SK-N-SH (cell line): ENCODE measurements around the gene CHTF18. TPM values are rescaled to one million over a fixed set of nuclear protein-coding genes. Genes with fewer than 3 reads are reported as not detected.
"Not testable (repeated sequence)": the region's sequence is repeated elsewhere in the genome, so short reads cannot be mapped to it uniquely, and the experiment has no call there.

Experiments
- CTCF ChIA-PET: fragments of 300-600, 350-600 bp; formaldehyde crosslinking; extraction: SDS; loops from one replicate; lab custom pipeline; 2021; lab: Yijun Ruan, JAX
- POLR2A ChIA-PET: fragments of 350-600 bp; sonication (Branson Sonifier 250); formaldehyde crosslinking; extraction: SDS; loops from one replicate; lab custom pipeline; 2020; ENCODE audit warnings: antibody characterized with exemption, inconsistent platforms; lab: Yijun Ruan, JAX
- DNase-seq: peaks from one replicate; pipeline ENCODE4 v3.0.0; 2012
- H2AFZ ChIP-seq: fragments of 200-600 bp; sonication (generic); 2 replicates; pipeline ENCODE4 v1.8.1; 2016; ENCODE audit warnings: antibody characterized with exemption, mild to moderate bottlenecking, low read depth
- H3F3A ChIP-seq: fragments of 200-600 bp; sonication (generic); replicated peaks from 2 replicates; pipeline ENCODE3; 2016; ENCODE audit warnings: antibody characterized with exemption, mild to moderate bottlenecking; ENCODE audit not compliant: insufficient read depth
- H3K27ac ChIP-seq, 2 experiments: fragments of 200-500 bp in 1 of 2; fragments of 200-600 bp in 1 of 2; sonication (Bioruptor generic) in 1 of 2; sonication (generic), shearing (Covaris generic) in 1 of 2; 2 replicates each; pipeline versions ENCODE4 v1.5.1 to v1.6.1; 2014 to 2016; ENCODE audit warnings: low read depth in 2 of 2, inconsistent platforms in 1 of 2, low read length in 1 of 2, mild to moderate bottlenecking in 1 of 2, mixed read lengths in 1 of 2
- H3K27me3 ChIP-seq: fragments of 200-600 bp; sonication (generic), shearing (Covaris generic); 2 replicates; pipeline ENCODE4 v1.6.1; 2016; ENCODE audit warnings: mixed run types; ENCODE audit not compliant: insufficient read depth
- H3K36me3 ChIP-seq, 2 experiments: fragments of 200-500 bp in 1 of 2; fragments of 200-600 bp in 1 of 2; sonication (Bioruptor generic) in 1 of 2; sonication (generic) in 1 of 2; replicated peaks in 1 of 2; 2 replicates each; pipeline versions ENCODE3 to v1.5.1; 2014 to 2016; ENCODE audit warnings: low read length in 1 of 2, mild to moderate bottlenecking in 1 of 2; ENCODE audit not compliant: insufficient read depth in 2 of 2, control insufficient read depth in 1 of 2
- H3K4me1 ChIP-seq, 2 experiments: fragments of 200-500 bp in 1 of 2; fragments of 200-600 bp in 1 of 2; sonication (Bioruptor generic) in 1 of 2; sonication (generic), shearing (Covaris generic) in 1 of 2; 2 replicates each; pipeline versions ENCODE4 v1.5.1 to v1.6.1; 2014 to 2016; ENCODE audit warnings: low read depth in 1 of 2, low read length in 1 of 2, mixed run types in 1 of 2; ENCODE audit not compliant: insufficient read depth in 2 of 2, control insufficient read depth in 1 of 2
- H3K4me2 ChIP-seq: fragments of 200-600 bp; sonication (generic), shearing (Covaris generic); 2 replicates; pipeline ENCODE4 v1.6.1; 2017; ENCODE audit warnings: mixed run types
- H3K4me3 ChIP-seq, 2 experiments: fragments of 200-500 bp in 1 of 2; fragments of 200-600 bp in 1 of 2; sonication (Bioruptor generic) in 1 of 2; sonication (generic), shearing (Covaris generic) in 1 of 2; 2 replicates each; pipeline versions ENCODE4 v1.5.1 to v1.8.1; 2014 to 2016; ENCODE audit warnings: low read depth in 2 of 2, inconsistent platforms in 1 of 2, low read length in 1 of 2, mild to moderate bottlenecking in 1 of 2, mixed read lengths in 1 of 2, moderate library complexity in 1 of 2
- H3K79me2 ChIP-seq: fragments of 200-600 bp; sonication (generic); 2 replicates; pipeline ENCODE4 v1.8.1; 2017; ENCODE audit warnings: mild to moderate bottlenecking; ENCODE audit not compliant: insufficient read depth
- H3K9ac ChIP-seq: fragments of 200-600 bp; sonication (generic); 2 replicates; pipeline ENCODE4 v1.6.1; 2017; ENCODE audit warnings: mixed run types
- H3K9me2 ChIP-seq: fragments of 200-600 bp; sonication (generic); 2 replicates; pipeline ENCODE4 v1.6.1; 2017; ENCODE audit warnings: mixed run types
- H3K9me3 ChIP-seq: fragments of 200-600 bp; sonication (generic); 2 replicates; pipeline ENCODE4 v1.6.1; 2017; ENCODE audit warnings: mixed run types, mild to moderate bottlenecking, moderate library complexity
- H4K20me1 ChIP-seq: fragments of 200-600 bp; sonication (generic); 2 replicates; pipeline ENCODE4 v1.6.1; 2017; ENCODE audit warnings: mild to moderate bottlenecking, mixed run types; ENCODE audit not compliant: insufficient read depth
- CHD2 ChIP-seq: fragments of 150-350 bp; IDR thresholded peaks from 2 replicates; pipeline ENCODE4 v1.6.1; 2018; ENCODE audit warnings: low read length; ENCODE audit not compliant: partially characterized antibody
- ELF1 ChIP-seq: IDR thresholded peaks from 2 replicates; pipeline ENCODE4 v1.4.0; 2012
- EP300 ChIP-seq, 2 experiments: IDR thresholded peaks; 2 replicates each; pipeline versions ENCODE4 v1.4.0 to v1.6.1; 2012; ENCODE audit warnings: borderline replicate concordance in 1 of 2, low read depth in 1 of 2, low read length in 1 of 2
- RXRA ChIP-seq: IDR thresholded peaks from 2 replicates; pipeline ENCODE4 v1.4.0; 2012; ENCODE audit warnings: low read depth, mild to moderate bottlenecking, borderline replicate concordance
- TAF1 ChIP-seq: IDR thresholded peaks from 2 replicates; pipeline ENCODE4 v1.6.1; 2012; ENCODE audit warnings: low read depth, mild to moderate bottlenecking, low read length, moderate library complexity, borderline replicate concordance
- WGBS: methylation state at CpG from one replicate; pipeline ENCODE4 v1.1.6; 2017; ENCODE audit warnings: low lambda C conversion rate; 5-methylcytosine and 5-hydroxymethylcytosine counted together
- polyA plus RNA-seq, 3 experiments: library from polyadenylated mRNA; depleted of rRNA; stranded (reverse); fragments of >200 nt; gene quantifications; 2 replicates each; pipeline ENCODE4 v1.2.3, GENCODE V29; 2012
- TF ChIP-seq, protein P1 (sequence below): IDR thresholded peaks from 2 replicates; pipeline ENCODE4 v1.4.0; 2012; ENCODE audit warnings: low read depth, borderline replicate concordance
- TF ChIP-seq, protein P2 (sequence below): fragments of 200-600 bp; sonication (generic); IDR thresholded peaks from 2 replicates; pipeline ENCODE4 v1.6.1; 2017; ENCODE audit warnings: antibody characterized with exemption, mild to moderate bottlenecking, moderate library complexity

CHTF18 gene
- polyA plus RNA-seq, 1 of the 3 experiments (the other 2 are of a cell fraction), result 17.7 TPM

DNA sequence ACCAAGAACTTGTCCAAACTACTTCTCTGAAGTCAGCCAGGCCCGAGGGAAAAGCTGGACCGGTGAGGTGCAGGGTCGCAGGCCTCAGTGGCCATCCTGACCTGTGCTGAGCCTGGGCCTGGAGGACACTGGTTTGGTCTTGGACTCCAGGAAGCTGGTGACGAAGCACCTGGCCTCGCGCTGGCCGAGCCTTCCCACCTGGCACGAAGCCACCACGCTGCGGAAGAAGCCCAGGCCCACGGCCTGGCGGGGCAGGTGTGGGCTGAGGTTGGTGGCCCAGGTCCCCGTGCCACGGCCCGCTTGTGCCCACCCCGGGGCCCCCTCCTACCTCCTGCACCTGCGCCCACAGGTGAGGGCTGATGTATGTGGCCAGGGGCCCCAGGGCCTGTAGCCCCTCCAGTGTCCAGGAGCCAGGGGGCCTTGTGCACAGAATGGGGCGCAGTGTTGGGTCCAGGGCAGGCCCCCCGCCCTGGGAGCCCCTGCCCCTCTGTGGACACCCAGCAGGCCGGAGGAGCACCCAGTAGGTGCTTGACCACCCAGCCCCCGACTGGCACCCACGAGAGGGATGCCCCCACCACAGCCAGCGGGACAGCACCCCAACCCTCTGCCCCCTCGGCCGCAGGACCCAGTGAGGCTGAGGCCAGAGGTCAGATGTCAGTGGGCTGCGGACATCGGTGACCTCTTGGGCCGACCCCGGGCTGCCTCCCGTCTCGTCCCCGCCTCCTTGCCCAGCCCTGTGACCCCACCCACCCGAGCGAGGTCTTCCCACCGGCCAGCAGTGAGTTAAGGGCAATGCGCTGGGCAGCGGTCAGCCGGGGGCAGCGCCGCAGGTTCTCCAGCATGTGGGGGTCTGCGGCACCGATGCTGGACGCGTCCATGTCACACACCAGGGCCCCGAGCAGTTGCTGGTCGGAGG lies 14.1 kb upstream of the CHTF18 start:
- H3K9ac ChIP-seq, result no peak overlapping the region
- no peak overlapping the region for H3K27ac ChIP-seq
- no peaks in the 10 kb centered on the region for H3F3A ChIP-seq
- no peaks in the 10 kb centered on the region for H3K79me2 ChIP-seq
- POLR2A ChIA-PET, result no interaction called here
- no peak for TF ChIP-seq EP300 (IDR thresholded peaks at IDR 0.05; ENCODE audit: borderline replicate concordance in 1 of 2, low read depth in 1 of 2, low read length in 1 of 2)
- no peak overlapping the region for H2AFZ ChIP-seq
- CTCF ChIA-PET, result interaction anchor here (1.2 kb wide), 1 partner anchor 12 kb away, joined by 3 read pairs; no protein-coding TSS in a partner anchor
- no peaks in the 10 kb centered on the region for H3K9me2 ChIP-seq
- H3K9me3 ChIP-seq, result no peaks in the 10 kb centered on the region
- WGBS, result 79% methylated on average over 10 of the region's 46 CpGs
- H4K20me1 ChIP-seq, result no peaks in the 10 kb centered on the region
- no peak overlapping the region for H3K4me3 ChIP-seq
- H3K4me2 ChIP-seq, result no peak overlapping the region
- H3K4me1 ChIP-seq, result no peaks in the 10 kb centered on the region
- no peak for DNase-seq
- no peaks in the 10 kb centered on the region for H3K36me3 ChIP-seq
- H3K27me3 ChIP-seq, result no peaks in the 10 kb centered on the region

DNA sequence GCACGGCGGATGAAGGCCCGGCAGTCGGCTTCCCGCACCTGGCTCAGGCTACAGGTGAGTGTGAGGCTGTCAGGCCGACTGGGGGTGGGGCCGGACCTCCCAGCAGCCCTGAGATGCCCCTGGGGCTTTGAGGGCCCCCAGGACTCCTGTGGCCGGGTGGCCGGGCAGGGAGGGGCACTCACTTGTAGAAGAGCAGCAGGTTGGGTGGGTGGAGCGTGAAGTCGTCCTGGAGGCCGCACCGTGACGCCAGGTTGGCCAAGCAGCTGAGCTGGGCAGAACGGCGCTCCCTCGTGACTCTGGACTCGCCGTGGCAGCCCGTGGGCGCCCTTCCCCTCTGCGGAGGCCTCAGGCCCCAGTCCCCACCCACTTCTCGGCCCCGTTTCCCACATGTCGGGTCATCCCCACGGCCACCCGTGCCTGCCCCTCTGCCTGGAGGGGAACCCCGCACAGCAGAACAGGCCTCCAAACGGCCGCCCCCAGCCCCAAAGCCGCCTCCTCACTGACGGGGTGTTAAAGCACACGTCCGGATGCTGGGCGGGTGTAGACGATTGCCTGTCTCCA lies 13.1 kb upstream of the CHTF18 start:
- Histone ChIP-seq H3K27ac (no peak overlapping the region), H3K4me3 (no peak overlapping the region), H3F3A (no peaks in the 10 kb centered on the region), H2AFZ (no peak overlapping the region), H3K4me2 (no peak overlapping the region), H4K20me1 (no peaks in the 10 kb centered on the region), H3K9me3 (no peaks in the 10 kb centered on the region), H3K27me3 (no peaks in the 10 kb centered on the region), H3K9me2 (no peaks in the 10 kb centered on the region), H3K79me2 (no peaks in the 10 kb centered on the region), H3K4me1 (no peaks in the 10 kb centered on the region), H3K36me3 (no peaks in the 10 kb centered on the region), H3K9ac (no peak overlapping the region)
- ChIA-PET CTCF (interaction anchor here (1.2 kb wide), 1 partner anchor 11 kb away, joined by 3 read pairs; no protein-coding TSS in a partner anchor), POLR2A (interaction anchor here (0.6 kb wide), 1 partner anchor 102 kb away, joined by 3 read pairs; no protein-coding TSS in a partner anchor)
- DNase-seq, result no peak
- no peak for TF ChIP-seq CHD2
- TF ChIP-seq ELF1, result no peak
- TF ChIP-seq TAF1, result no peak
- TF ChIP-seq, protein P1, sequence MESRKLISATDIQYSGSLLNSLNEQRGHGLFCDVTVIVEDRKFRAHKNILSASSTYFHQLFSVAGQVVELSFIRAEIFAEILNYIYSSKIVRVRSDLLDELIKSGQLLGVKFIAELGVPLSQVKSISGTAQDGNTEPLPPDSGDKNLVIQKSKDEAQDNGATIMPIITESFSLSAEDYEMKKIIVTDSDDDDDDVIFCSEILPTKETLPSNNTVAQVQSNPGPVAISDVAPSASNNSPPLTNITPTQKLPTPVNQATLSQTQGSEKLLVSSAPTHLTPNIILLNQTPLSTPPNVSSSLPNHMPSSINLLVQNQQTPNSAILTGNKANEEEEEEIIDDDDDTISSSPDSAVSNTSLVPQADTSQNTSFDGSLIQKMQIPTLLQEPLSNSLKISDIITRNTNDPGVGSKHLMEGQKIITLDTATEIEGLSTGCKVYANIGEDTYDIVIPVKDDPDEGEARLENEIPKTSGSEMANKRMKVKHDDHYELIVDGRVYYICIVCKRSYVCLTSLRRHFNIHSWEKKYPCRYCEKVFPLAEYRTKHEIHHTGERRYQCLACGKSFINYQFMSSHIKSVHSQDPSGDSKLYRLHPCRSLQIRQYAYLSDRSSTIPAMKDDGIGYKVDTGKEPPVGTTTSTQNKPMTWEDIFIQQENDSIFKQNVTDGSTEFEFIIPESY, result no peak
- no peak for TF ChIP-seq RXRA
- TF ChIP-seq, protein P2, sequence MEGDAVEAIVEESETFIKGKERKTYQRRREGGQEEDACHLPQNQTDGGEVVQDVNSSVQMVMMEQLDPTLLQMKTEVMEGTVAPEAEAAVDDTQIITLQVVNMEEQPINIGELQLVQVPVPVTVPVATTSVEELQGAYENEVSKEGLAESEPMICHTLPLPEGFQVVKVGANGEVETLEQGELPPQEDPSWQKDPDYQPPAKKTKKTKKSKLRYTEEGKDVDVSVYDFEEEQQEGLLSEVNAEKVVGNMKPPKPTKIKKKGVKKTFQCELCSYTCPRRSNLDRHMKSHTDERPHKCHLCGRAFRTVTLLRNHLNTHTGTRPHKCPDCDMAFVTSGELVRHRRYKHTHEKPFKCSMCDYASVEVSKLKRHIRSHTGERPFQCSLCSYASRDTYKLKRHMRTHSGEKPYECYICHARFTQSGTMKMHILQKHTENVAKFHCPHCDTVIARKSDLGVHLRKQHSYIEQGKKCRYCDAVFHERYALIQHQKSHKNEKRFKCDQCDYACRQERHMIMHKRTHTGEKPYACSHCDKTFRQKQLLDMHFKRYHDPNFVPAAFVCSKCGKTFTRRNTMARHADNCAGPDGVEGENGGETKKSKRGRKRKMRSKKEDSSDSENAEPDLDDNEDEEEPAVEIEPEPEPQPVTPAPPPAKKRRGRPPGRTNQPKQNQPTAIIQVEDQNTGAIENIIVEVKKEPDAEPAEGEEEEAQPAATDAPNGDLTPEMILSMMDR, result no peak
- 89% methylated on average over 13 of the region's 36 CpGs for WGBS

DNA sequence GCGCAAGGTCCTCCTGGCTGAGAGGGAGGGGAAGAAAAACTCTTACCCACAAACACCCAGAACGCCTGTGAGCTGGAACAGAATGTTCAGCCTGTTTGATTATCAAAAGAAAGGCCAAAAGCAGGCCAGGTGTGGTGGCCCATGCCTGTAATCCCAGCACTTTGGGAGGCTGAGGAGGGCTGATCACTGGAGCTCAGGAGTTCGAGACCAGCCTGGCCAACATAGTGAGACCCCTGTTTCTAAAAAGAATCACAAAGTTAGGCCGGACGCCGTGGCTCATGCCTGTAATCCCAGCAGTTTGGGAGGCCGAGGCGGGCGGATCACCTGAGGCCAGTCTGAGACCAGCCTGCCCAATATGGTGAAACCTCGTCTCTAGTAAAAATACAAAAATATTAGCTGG lies 12.1 kb upstream of the CHTF18 start:
- not testable (repeated sequence) for H2AFZ ChIP-seq, H3K79me2 ChIP-seq, H3K27ac ChIP-seq, H3K4me3 ChIP-seq, H3K9ac ChIP-seq, H3K27me3 ChIP-seq, H3K9me2 ChIP-seq, H3K4me2 ChIP-seq, H4K20me1 ChIP-seq, H3K4me1 ChIP-seq, H3K9me3 ChIP-seq, DNase-seq, H3K36me3 ChIP-seq, H3F3A ChIP-seq
- ChIA-PET POLR2A (interaction anchor here (1.1 kb wide), 1 partner anchor 56 kb away, joined by 3 read pairs; no protein-coding TSS in a partner anchor), CTCF (interaction anchor here (1.1 to 1.6 kb wide), 3 partner anchors 9 to 35 kb away, joined by 3 to 8 read pairs (median 3); partner anchors contain the start of genes CIAO3 and MSLN)
- 86% methylated on average over 8 of the region's 10 CpGs for WGBS
